Mononuclear cell (primary cell): Measurements from ENCODE around the gene ZFR. TPM values are rescaled to one million over a fixed set of nuclear protein-coding genes. Genes with fewer than 3 reads are reported as not detected.
"Not testable (repeated sequence)": the region's sequence is repeated elsewhere in the genome, so short reads cannot be mapped to it uniquely, and the experiment has no call there.

Source experiments
- H3K27me3 ChIP-seq: 2 replicates; pipeline ENCODE4 v1.6.0; 2011; ENCODE audit warnings: low read length, control low read depth; ENCODE audit not compliant: insufficient read depth
- H3K4me1 ChIP-seq: 2 replicates; pipeline ENCODE4 v1.5.1; 2011; ENCODE audit warnings: mild to moderate bottlenecking, low read length, control low read depth; ENCODE audit not compliant: insufficient read depth
- H3K4me3 ChIP-seq: 2 replicates; pipeline ENCODE4 v1.5.1; 2011; ENCODE audit warnings: mild to moderate bottlenecking, low read length, moderate library complexity
- H3K9me3 ChIP-seq: 2 replicates; pipeline ENCODE4 v1.5.1; 2011; ENCODE audit warnings: low read depth, mild to moderate bottlenecking, control low read depth, low read length
- total RNA-seq: library from RNA; depleted of rRNA; stranded (reverse); fragments of >200 nt; gene quantifications from one replicate; pipeline ENCODE4 v1.2.3, GENCODE V29; 2012

ZFR gene
- total RNA-seq, 1 donor = 91.8 TPM

DNA sequence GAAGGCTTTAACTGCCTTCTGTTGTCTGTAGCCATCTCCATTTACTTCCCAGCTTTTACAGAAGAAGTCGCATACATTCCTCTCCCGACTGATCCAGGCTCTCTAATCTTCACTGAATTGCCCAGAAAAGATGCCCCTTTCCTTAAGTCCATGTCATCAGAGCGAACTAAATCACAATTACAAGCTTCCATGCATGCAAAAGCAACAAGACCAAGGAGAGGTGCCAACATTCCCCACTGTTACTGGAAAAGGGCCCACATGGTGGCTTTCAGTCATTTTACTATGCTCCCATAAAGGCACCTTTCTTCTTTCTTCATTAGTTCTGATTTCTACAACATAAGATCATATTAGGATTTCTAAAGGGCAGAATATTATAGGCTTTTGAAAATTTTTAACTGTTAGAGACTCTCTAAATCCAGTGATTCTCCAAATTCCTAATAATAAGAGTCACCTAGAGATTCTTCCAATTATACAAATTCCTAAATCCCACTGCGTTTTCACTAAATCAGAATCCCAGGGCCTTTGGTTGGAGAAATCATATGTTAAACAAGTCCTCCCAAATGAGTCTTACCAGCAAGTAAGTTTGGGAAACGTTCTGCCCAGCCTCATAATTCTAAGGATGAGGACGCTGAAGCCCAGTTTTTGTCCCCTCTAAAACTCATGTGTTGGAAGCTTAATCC, 17.0 kb upstream of the ZFR start:
- no peaks in the 10 kb centered on the region for H3K9me3 ChIP-seq
- H3K27me3 ChIP-seq = no peaks in the 10 kb centered on the region
- H3K4me3 ChIP-seq = no peak overlapping the region
- no peaks in the 10 kb centered on the region for H3K4me1 ChIP-seq

DNA sequence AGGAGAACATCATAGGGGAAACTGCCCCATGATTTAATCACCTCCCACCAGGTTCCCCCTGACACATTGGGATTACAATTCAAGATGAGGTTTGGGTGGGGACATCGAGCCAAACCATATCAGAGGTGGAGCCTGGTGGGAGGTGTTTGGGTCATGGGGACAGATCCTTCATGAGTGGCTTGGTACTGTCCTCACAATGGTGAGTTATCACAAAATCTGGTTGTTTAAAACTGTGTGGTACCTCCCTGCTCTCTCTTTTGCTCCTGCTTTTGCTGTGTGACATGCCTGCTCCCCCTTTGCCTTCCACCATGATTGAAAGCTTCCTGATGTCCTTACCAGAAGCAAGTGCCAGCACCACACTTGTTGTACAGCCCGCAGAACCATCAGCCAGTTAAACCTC, 16.2 kb upstream of the ZFR start:
- Histone ChIP-seq H3K9me3 (no peaks in the 10 kb centered on the region), H3K4me3 (no peak overlapping the region), H3K4me1 (no peaks in the 10 kb centered on the region), H3K27me3 (no peaks in the 10 kb centered on the region)

DNA sequence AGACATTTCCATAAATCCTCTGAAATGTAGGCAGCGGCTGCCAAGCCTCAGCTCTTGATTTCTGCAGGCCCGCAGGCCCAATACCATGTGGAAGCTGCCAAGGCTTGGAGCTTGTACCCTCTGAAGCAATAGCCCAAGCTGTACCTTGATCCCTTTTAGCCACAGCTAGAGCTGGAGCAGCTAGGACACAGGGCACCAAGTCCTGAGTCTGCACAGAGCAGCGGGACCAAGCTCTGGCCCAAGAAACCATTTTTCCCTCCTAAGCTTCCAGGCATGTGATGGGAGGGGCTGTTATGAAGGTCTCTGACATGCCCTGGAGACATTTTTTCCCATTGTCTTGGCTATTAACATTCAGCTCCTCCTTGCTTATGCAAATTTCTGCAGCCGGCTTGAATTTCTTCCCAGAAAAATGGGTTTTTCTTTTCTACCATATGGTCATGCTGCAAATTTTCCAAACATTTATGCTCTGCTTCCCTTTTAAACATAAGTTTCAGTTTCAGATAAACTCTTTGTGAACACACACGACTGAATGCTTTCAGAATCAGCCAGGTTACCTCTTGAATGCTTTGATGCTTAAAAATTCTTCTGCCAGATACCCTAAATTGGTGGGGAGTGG, 14.4 kb upstream of the ZFR start:
- Histone ChIP-seq H3K9me3 (no peaks in the 10 kb centered on the region), H3K4me3 (no peak overlapping the region), H3K27me3 (no peaks in the 10 kb centered on the region), H3K4me1 (no peaks in the 10 kb centered on the region)

DNA sequence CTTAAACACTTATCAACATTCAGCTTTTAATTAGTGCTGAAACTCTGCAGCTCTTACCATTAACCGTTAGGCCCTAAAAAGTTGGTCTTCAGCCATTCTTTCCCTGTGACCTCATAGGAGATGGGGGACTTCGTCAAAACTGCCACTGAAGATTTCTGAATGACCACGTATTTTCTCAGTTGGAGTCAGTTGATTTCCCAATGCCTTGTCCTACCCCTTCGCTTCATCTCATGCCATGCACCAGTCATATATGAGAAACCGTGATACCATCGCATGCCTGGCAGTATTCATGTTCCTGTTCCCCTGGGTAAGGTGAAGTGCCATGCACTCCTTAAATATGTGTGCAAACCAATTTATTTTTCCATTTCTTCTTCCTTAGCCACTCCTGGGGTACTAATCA, 10.8 kb upstream of the ZFR start:
- no peak overlapping the region for H3K4me3 ChIP-seq
- H3K9me3 ChIP-seq = no peaks in the 10 kb centered on the region
- H3K4me1 ChIP-seq = no peaks in the 10 kb centered on the region
- H3K27me3 ChIP-seq = no peaks in the 10 kb centered on the region

DNA sequence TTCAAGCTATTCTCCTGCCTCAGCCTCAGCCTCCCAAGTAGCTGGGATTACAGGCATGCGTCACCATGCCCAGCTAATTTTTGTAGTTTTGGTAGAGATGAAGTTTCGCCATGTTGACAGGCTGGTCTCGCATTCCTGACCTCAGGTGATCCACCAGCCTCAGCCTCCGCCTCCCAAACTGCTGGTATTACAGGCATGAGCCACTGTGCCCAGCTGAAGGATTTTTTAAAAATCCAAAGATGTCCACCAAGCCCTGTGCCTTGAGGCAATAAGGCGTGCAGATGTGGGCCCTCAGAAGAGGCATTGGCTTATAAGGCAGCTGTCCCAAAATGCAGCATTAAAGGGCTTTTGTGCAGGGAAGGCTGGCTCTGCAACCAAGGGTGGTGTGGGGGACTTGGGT, 10.3 kb upstream of the ZFR start:
- no peaks in the 10 kb centered on the region for H3K4me1 ChIP-seq
- H3K9me3 ChIP-seq = no peaks in the 10 kb centered on the region
- H3K27me3 ChIP-seq = no peaks in the 10 kb centered on the region
- H3K4me3 ChIP-seq = no peak overlapping the region

DNA sequence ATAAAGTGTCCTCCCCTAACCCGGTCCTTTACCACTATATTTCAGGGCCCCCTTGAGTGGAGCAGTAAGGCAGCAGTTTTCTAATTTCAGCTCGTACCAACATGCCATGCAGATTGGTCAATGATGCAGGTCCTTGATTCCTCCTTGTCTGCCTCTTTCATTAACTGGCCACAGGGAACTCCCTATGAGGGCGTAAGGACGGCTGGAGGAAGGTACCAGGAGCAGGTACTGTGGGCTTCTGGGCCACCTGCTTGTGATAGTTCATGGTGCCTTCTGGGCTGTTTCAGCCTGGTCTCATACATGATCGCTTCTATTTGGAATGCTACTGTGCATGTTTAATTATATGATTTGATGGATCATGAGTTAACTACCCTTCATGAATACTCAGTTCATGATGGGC, 9.4 kb upstream of the ZFR start:
- H3K27me3 ChIP-seq = no peaks in the 10 kb centered on the region

DNA sequence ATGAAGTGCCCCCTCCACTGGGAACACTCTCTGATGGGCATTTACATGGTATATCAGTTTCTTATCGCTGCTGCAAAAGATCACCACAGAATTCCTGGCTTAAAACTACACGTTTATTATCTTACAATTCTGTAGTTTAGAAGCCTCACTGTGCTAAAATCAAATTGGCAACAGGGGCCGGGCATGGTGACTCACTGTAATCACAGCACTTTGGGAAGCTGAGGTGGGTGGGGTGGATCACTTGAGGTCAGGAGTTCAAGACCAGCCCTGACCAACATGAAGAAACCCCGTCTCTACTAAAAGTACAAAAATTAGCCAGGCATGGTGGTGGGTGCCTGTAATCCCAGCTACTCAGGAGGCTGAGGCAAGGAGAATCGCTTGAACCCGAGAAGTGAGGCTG, 7.8 kb upstream of the ZFR start:
- H3K4me1 ChIP-seq, H3K9me3 ChIP-seq, H3K4me3 ChIP-seq, H3K27me3 ChIP-seq: not testable (repeated sequence)

More for the DNA sequence above, 9.4 kb upstream of the ZFR start:
- Histone ChIP-seq H3K9me3 (no peaks in the 10 kb centered on the region), H3K4me1 (no peaks in the 10 kb centered on the region), H3K4me3 (no peak overlapping the region)

DNA sequence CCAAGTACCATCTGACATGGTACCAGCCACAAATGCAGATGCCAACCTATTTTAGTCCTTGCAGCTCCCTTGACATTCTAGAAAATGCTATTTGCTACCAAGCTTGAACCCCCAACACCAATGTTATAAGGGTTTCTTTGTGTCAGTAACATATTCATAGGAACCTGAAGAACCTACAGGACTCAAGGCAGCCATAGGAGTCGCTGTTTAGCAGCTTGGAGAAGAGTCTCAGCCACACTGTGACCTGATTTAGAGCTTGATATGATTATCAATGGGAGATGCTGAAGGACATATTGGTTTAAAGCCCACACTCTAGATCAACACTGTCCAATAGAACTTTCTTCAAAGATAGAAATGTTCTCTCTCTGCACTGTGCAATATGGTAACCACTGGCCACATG, 6.4 kb upstream of the ZFR start:
- H3K4me1 ChIP-seq = peaks cover 13% of the 10 kb centered on the region

DNA sequence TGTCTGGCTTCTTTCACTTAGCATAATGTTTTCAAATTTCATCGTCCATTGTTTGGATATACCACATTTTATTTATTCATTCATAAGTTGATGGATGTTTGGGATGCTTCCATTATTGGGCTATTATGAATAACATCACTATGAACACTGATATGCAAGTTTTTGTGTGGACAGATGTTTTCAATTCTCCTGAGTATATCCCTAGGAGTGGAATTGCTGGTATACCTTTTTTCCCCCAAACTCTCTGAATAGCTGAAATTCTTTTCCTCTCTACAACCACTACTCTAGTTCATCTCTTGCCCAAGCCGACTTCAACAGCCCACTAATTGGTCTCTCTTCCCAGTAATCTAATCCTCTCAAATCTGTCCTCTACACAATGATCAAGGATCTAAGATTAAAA, 4.7 kb upstream of the ZFR start:
- no peaks in the 10 kb centered on the region for H3K27me3 ChIP-seq
- H3K4me3 ChIP-seq = no peak overlapping the region
- H3K9me3 ChIP-seq = no peaks in the 10 kb centered on the region
- H3K4me1 ChIP-seq = peaks cover 24% of the 10 kb centered on the region

More for the DNA sequence above, 6.4 kb upstream of the ZFR start:
- Histone ChIP-seq H3K4me3 (no peak overlapping the region), H3K27me3 (no peaks in the 10 kb centered on the region), H3K9me3 (no peaks in the 10 kb centered on the region)

DNA sequence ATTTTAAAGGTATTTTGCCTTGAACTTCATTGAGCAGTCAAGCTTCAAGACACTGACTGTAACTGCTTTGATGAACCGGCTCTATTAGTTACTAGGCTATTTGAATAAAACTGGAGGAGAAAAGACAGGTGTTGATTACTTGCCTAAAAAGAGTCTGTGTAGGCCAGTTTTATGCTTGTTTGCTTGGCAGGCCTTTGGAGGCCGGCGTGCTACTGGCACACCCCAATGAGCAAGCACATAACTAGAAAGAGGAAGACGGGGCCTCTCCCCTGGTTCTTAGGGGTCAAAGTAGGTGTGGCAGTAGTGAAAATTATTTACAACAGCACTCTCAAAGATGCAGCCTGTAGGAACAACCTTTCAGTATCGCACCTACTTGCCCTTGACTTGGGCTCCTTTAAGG, 2.1 kb upstream of the ZFR start:
- Histone ChIP-seq H3K27me3 (no peaks in the 10 kb centered on the region), H3K4me1 (peaks cover 39% of the 10 kb centered on the region), H3K9me3 (no peaks in the 10 kb centered on the region), H3K4me3 (no peak overlapping the region)

DNA sequence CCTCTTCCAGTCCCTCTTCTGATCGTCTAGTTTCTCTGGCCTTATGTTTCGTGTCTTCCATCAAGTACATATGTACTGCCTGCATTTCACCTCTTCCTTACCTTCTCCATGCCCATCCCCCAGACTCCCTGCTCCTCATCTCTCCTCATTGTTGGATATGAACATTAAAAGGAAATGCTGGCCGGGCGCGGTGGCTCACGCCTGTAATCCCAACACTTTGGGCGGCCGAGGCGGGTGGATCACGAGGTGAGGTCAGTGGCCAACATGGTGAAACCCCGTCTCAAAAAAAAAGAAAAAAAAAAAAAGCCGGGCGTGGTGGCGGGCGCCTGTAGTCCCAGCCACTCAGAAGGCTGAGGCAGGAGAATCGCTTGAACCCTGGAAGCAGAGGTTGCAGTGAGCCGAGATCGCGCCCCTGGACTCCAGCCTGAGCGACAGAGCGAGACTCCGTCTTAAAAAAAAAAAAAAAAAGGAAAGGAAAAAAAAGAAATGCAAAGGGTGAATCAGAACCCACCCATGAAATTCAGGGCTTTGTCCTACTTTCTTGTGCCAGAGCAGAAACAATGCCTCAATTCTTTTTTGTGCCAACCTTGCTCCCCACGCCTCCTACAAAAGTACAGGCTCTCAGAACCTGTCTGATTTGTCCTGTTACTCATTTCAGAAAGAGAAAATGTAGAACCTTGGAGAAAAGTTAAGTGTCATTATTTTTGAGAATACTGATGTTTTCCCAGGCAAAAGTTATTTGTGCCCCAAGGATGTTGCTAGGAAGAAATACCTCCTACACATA, 1.5 kb upstream of the ZFR start:
- Histone ChIP-seq H3K4me1 (peaks cover 41% of the 10 kb centered on the region), H3K27me3 (no peaks in the 10 kb centered on the region), H3K9me3 (no peaks in the 10 kb centered on the region), H3K4me3 (no peak overlapping the region)

DNA sequence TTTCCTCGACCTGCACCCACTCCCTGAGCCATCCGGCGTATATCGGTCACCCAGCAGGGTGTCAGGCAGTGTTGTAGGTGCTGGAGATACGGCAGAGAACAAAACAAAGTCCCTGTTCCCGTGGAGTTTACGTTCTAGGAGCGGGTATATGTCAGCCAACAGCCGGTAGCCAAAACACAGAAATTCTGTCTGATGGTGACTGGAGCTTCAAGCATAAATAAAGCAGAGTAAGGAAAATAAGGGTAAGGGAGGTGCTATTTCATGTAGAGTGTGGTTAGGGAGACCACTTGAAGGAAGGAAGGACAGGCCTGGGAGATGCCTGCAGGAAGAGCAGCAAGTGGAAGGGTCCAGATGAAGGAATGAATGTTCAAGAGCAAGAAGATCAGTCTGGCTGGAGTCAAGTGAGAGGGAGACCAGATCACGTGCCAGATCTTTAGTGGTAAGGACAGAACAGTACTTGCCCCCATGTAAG, 783 bp upstream of the ZFR start:
- Histone ChIP-seq H3K4me3 (no peak overlapping the region), H3K4me1 (peaks cover 43% of the 10 kb centered on the region), H3K9me3 (no peaks in the 10 kb centered on the region), H3K27me3 (no peaks in the 10 kb centered on the region)

DNA sequence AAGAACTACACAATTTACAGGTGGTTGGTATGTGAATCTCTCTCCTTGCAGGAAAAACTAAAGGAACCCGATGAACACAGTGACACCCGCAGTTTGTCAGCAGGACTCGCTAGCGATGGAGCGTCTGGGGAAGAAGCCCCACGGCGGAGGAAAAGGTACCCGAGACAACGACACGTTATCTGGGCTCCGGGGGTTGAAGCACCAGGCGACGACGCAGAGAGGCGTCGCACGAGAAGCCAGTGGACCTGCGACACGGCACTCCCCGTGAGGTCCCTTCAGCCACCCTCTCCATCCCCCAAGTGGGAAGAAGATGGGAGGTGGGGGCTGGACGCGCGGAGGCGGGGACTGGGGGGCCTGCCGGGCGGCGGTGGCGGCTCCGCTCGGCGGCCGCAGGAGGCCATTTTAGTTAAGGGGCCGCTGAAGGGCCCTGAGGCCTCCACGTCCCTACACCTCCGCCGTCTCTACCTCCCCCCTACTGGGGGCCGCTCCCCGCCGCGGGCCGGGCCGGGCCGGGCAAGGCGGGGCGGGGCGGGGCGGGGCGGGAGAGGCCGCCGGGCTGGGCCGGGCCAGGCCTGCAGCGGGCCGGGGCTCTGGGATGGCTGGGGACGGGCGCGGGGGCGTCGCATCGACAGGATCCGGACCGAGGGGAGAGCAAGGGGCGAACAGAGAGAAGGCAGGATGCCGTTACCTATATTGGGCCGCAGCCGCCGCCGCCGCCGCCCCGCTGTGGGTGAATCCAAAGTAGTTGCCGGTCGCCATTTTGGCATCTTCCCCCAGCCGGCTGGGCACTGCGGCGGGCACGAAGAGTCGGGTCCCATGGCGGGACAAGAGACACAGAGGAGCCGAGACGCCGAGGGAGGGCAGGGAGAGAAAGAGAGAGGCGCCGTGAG, 754 bp downstream of the ZFR start:
- Histone ChIP-seq H3K9me3 (no peaks in the 10 kb centered on the region), H3K4me1 (peaks cover 47% of the 10 kb centered on the region), H3K4me3 (peak overlapping the region; percentile 87)

DNA sequence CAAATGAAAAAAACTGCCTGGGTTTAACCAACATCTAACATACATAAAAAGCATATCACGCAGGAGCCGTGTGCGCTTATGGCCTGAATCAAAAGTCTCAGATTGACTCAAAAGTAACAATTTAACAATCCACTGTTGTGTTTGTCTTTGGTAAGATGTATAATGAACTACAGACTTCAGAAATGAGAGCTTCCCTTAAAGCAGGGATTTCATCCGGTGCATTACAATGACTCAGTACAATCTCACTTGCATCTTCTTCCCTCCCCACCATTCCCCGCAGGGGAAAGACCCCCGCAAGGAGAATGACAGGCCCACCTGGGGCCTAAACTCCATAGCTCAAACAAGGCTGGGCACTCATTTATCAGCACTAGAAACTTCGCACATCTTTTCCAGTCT, 1.4 kb downstream of the ZFR start:
- Histone ChIP-seq H3K4me1 (peaks cover 47% of the 10 kb centered on the region), H3K27me3 (no peaks in the 10 kb centered on the region), H3K4me3 (peak overlapping the region; percentile 87), H3K9me3 (no peaks in the 10 kb centered on the region)

More for the DNA sequence above, 754 bp downstream of the ZFR start:
- H3K27me3 ChIP-seq = no peaks in the 10 kb centered on the region
